Measurements from ENCODE around the gene GSTA3. TPM values are rescaled to one million over a fixed set of nuclear protein-coding genes. Genes with fewer than 3 reads are reported as not detected.
"Not testable (repeated sequence)": the region's sequence is repeated elsewhere in the genome, so short reads cannot be mapped to it uniquely, and the experiment has no call there.

Gene GSTA3
- polyA plus RNA-seq, 1 donor = not detected

DNA sequence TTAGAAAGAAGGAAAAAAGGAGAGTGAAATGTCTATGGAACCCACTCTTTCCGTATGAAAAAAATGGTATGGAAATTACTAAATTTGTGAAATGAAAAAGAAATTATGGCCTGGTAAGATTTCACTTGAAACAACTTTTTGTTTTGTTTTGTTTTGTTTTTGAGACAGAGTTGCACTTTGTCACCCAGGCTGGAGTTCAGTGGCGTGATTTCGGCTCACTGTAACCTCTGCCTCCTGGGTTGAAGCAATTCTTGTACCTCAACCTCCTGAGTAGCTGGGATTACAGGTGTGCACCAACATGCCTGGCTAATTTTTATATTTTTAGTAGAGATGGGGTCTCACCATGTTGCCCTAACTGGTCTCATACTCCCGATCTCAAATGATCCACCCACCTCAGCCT is 51.1 kb downstream of the GSTA3 start:
- no peak for DNase-seq

DNA sequence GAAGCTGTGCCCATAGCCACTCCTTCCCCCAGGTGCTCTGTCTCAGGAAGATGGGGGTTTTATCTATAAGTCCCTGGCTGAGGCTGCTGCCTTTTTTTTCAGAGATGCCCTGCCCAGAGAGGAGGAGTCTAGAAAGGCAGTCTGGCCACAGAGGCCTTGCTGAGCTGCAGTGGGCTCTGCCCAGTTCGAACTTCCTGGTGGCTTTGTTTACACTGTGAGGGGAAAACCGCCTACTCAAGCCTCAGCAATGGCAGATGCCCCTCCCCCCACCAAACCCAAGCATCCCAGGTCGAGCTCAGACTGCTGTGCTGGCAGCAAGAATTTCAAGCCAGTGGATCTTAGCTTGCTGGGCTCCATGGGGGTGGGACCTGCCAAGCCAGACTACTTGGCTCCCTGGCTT is 53.4 kb downstream of the GSTA3 start:
- not testable (repeated sequence) for DNase-seq

DNA sequence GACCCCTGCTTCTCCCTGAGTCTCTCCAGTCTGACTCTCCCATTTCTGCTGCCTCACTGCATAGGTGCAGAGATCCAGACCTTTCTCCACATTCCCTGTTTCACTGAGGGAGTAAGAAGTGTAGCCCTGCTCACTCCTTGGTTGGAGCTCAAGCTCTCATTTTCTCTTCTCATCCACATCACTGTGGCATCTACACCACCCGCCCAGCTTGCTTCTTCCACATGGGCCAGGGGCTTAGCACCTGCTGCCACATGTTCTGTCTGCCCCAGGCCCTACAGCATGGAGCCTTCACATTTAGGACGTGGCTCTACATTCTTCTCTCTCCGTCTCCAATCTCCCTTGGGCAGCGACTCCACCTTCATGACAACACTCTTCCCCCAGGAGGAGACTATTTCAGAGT is 60.4 kb downstream of the GSTA3 start:
- no peak for DNase-seq

Other genes with a start within 250 kb of the GSTA3 start
- gene TMEM14A, start 238.6 kb downstream of the GSTA3 start, polyA plus RNA-seq (ENCODE audit: insufficient read length) = 13.4 TPM
- gene GSTA2, start 146.2 kb downstream of the GSTA3 start, polyA plus RNA-seq (ENCODE audit: insufficient read length) = not detected
- not detected for gene GSTA1, start 105.9 kb downstream of the GSTA3 start, polyA plus RNA-seq (ENCODE audit: insufficient read length)
- gene GSTA5, start 68.9 kb downstream of the GSTA3 start, polyA plus RNA-seq (ENCODE audit: insufficient read length) = not detected
- 45.2 TPM for gene GSTA4, start 85.6 kb upstream of the GSTA3 start, polyA plus RNA-seq (ENCODE audit: insufficient read length)
- gene CILK1, start 152.1 kb upstream of the GSTA3 start, polyA plus RNA-seq (ENCODE audit: insufficient read length) = 11.3 TPM
- 88.5 TPM for gene FBXO9, start 155.7 kb upstream of the GSTA3 start, polyA plus RNA-seq (ENCODE audit: insufficient read length)
- gene GCM1, start 239.1 kb upstream of the GSTA3 start, polyA plus RNA-seq (ENCODE audit: insufficient read length) = not detected

Measured in hindlimb muscle (tissue), 1 donor.